ENCODE measurements around the gene SCN8A. TPM values are rescaled to one million over a fixed set of nuclear protein-coding genes. Genes with fewer than 3 reads are reported as not detected.

Gene SCN8A
- total RNA-seq, 1 donor from 2014 or later = 2.0 TPM

GRCh38 chr12:51683763-51684357, 92.8 kb downstream of the SCN8A start:
- H3K27me3 ChIP-seq = no peaks in the 10 kb centered on the region
- no peak overlapping the region for H3K4me3 ChIP-seq
- no peak for TF ChIP-seq CTCF (IDR thresholded peaks at IDR 0.05)
- H3K36me3 ChIP-seq = no peaks in the 10 kb centered on the region
- H3K4me1 ChIP-seq = no peaks in the 10 kb centered on the region
- H3K27ac ChIP-seq = no peak overlapping the region
- no peak for DNase-seq (ENCODE audit: low spot score in 2 of 2)
- no peaks in the 10 kb centered on the region for H3K9me3 ChIP-seq
- intact Hi-C loops (cut with DNase I) = no loop called here

DNA sequence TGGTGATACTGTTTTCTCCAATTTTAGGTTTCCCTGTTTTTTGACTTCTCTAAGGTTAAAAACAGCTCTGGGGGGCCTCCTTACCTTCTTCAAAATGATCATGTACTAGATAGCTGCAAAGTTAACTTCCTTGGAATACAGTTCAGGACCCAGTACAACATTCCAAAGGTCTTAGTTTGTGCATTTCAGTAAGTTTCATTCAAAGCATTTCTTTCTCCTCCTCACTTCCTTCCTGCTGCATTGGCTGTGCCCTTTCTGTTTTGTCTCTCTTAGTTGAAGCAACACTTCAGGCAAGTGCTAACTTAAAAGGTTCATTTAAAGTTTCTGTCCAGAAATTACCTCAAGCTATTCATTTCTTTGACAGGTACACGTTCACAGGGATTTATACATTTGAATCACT, 95.7 kb downstream of the SCN8A start:
- intact Hi-C loops (cut with DNase I) = no loop called here
- no peaks in the 10 kb centered on the region for H3K4me1 ChIP-seq
- no peak for DNase-seq (ENCODE audit: low spot score in 2 of 2)
- no peaks in the 10 kb centered on the region for H3K27me3 ChIP-seq
- H3K4me3 ChIP-seq = no peak overlapping the region
- H3K9me3 ChIP-seq = no peaks in the 10 kb centered on the region
- no peak overlapping the region for H3K27ac ChIP-seq
- no peak for TF ChIP-seq CTCF (IDR thresholded peaks at IDR 0.05)
- H3K36me3 ChIP-seq = no peaks in the 10 kb centered on the region

DNA sequence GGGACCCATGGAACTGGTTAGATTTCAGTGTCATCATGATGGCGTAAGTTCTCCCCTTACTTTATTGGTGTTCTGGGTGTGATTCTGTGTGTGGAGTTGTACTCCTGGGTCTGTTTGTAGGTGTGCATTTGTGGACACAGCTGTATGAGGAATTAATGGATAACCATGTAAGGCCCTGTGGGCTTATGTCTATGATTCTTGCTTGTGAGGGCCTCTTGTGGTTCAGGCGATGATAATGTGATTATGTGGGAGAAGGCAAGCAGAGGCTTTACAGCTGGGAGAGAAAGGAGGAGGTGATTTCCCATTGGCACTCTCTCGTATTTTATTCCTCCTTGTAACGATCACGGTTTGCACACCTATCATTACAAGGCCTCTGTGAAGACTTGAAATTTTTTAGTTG, 96.1 kb downstream of the SCN8A start:
- Histone ChIP-seq H3K4me3 (no peak overlapping the region), H3K36me3 (no peaks in the 10 kb centered on the region), H3K27me3 (no peaks in the 10 kb centered on the region), H3K27ac (no peak overlapping the region), H3K9me3 (no peaks in the 10 kb centered on the region), H3K4me1 (no peaks in the 10 kb centered on the region)
- intact Hi-C loops (cut with DNase I) = no loop called here
- DNase-seq (ENCODE audit: low spot score in 2 of 2) = no peak
- TF ChIP-seq CTCF (IDR thresholded peaks at IDR 0.05) = no peak

GRCh38 chr12:51687614-51688013, 96.6 kb downstream of the SCN8A start:
- TF ChIP-seq CTCF (IDR thresholded peaks at IDR 0.05) = no peak
- no peaks in the 10 kb centered on the region for H3K27me3 ChIP-seq
- DNase-seq (ENCODE audit: low spot score in 2 of 2) = no peak
- H3K36me3 ChIP-seq = no peaks in the 10 kb centered on the region
- H3K9me3 ChIP-seq = no peaks in the 10 kb centered on the region
- no peak overlapping the region for H3K27ac ChIP-seq
- no peak overlapping the region for H3K4me3 ChIP-seq
- intact Hi-C loops (cut with DNase I) = no loop called here
- no peaks in the 10 kb centered on the region for H3K4me1 ChIP-seq

DNA sequence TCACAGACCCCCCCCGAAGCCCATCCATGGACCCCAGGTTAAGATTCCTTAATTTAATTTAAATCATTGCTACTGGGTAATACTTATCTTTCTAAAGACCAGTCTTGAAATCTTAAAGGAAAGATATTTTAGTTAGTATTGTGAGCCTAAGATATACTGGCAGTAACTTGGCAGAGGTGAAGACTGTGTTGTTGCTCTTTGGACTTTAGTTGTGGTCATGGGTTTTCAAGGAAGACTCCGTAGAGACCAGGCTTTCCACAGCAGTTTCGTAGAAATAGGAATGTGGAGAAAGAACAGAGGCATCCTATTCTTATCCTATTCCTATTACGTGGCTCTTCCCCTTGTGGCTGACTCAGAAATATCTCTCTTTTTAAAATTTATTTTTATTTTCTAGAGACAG, 99.0 kb downstream of the SCN8A start:
- TF ChIP-seq CTCF (IDR thresholded peaks at IDR 0.05) = no peak
- intact Hi-C loops (cut with DNase I) = no loop called here
- no peaks in the 10 kb centered on the region for H3K36me3 ChIP-seq

DNA sequence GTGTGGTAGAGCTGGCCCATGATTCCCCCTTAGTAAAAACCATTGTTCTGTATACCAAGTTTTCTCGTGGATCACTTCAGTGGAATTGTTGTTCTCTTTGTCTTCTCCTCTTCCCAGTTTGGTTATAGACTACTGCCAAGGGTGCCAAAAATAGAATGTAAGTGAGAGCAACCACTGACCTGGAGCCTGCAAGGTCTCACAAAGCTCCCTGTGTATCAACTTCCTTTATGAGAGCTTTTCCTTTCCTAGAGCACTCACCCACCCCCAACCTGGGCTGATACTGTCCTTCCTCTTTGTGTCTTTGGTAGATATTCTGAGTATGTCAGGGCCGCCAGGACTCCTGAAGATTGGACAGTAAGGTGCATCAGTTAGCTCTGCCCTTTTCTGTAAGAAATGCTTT, 101.0 kb downstream of the SCN8A start:
- DNase-seq (ENCODE audit: low spot score in 2 of 2) = no peak
- Histone ChIP-seq H3K27ac (no peak overlapping the region), H3K4me3 (no peak overlapping the region), H3K27me3 (no peaks in the 10 kb centered on the region), H3K36me3 (no peaks in the 10 kb centered on the region), H3K9me3 (no peaks in the 10 kb centered on the region), H3K4me1 (no peaks in the 10 kb centered on the region)
- intact Hi-C loops (cut with DNase I) = no loop called here
- no peak for TF ChIP-seq CTCF (IDR thresholded peaks at IDR 0.05)

More for the DNA sequence above, 99.0 kb downstream of the SCN8A start:
- no peaks in the 10 kb centered on the region for H3K27me3 ChIP-seq
- no peaks in the 10 kb centered on the region for H3K9me3 ChIP-seq
- H3K4me3 ChIP-seq = no peak overlapping the region
- H3K27ac ChIP-seq = no peak overlapping the region
- no peak for DNase-seq (ENCODE audit: low spot score in 2 of 2)
- H3K4me1 ChIP-seq = no peaks in the 10 kb centered on the region
